Caki2 (cell line): Measurements from ENCODE around the gene MRAS. TPM values are rescaled to one million over a fixed set of nuclear protein-coding genes. Genes with fewer than 3 reads are reported as not detected.

Source experiments
- DNase-seq: peaks from one replicate; pipeline ENCODE4 v3.0.0-alpha.2; 2015; ENCODE audit warnings: low read depth
- in situ Hi-C: cut with HindIII; loops from 2 replicates; pipeline ENCODE4 v1.10.0; 2016; ENCODE audit warnings: low sequenced_read_pairs, low pct_unique_long_range_greater_than_20kb, mixed read lengths
- total RNA-seq: library from RNA; depleted of rRNA; stranded (reverse); fragments of >200 nt; shearing (Covaris generic); gene quantifications from 2 replicates; pipeline ENCODE4 v1.2.3, GENCODE V29; 2014; ENCODE audit warnings: low replicate concordance

Gene MRAS
- total RNA-seq, 1 experiment from 2014 or later: 17.3 TPM

DNA sequence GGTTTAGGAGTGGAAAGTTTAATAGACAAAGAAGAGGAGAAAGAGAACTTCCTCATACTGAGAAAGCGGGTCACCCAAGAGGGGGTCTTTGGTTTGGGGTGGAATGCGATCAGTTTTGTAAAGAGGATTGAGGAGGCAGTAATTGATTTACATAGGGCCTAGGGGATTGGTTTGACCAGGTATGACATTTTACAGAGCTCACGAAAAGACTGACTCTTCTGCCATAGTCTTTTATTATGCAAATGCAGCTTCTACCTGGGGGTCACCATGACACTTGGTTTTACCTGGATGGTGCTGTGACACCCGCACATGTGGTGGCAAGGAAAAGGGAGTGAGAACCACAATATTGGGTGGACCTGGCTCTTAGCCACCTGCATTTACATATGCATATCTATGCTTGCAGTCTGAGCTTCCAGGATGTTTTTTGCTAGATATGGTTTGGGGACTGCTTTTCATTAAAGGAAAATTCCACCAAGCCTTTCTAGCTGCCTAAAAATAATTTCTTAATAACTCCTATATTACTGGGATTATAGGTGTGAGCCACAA, 11.9 kb upstream of the MRAS start:
- no peak for DNase-seq
- in situ Hi-C loops: no loop called here

- in situ Hi-C loops: no loop called here
- DNase-seq: no peak
These were observed 10.1 kb upstream of the MRAS start for GRCh38 chr3:138338244-138338643.

- DNase-seq: no peak
- in situ Hi-C loops: no loop called here
These were observed 9.6 kb upstream of the MRAS start for GRCh38 chr3:138338811-138339210.

DNA sequence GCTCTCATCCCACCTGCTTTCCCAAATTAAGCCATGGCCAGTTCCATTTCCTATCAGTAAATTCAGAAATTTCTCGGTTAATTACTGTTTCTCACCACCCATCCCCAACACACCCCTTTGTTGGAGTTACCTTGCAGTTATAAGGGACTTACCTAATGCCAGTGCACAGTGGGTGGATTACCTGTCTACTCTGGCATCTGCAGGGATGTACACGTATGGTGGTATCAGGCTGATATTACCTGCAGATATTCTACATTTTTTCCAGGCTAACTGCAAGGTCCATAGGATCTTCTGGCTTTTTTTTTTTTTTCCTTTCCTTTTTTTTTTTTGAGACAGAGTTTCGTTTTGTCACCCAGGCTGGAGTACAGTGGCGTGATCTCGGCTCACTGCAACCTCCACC, 7.9 kb upstream of the MRAS start:
- no peak for DNase-seq
- in situ Hi-C loops: no loop called here

GRCh38 chr3:138344754-138345153, 3.6 kb upstream of the MRAS start:
- in situ Hi-C loops: no loop called here
- DNase-seq: no peak

- in situ Hi-C loops: no loop called here
- no peak for DNase-seq
These were observed 668 bp downstream of the MRAS start for GRCh38 chr3:138348754-138349739.

GRCh38 chr3:138349926-138350665, 1.7 kb downstream of the MRAS start:
- no peak for DNase-seq
- in situ Hi-C loops: no loop called here

- no peak for DNase-seq
These were observed 2.8 kb downstream of the MRAS start for GRCh38 chr3:138351151-138351550.

GRCh38 chr3:138351916-138352550, 3.7 kb downstream of the MRAS start:
- in situ Hi-C loops: no loop called here
- DNase-seq: no peak

More at GRCh38 chr3:138351151-138351550, 2.8 kb downstream of the MRAS start:
- in situ Hi-C loops: no loop called here

DNA sequence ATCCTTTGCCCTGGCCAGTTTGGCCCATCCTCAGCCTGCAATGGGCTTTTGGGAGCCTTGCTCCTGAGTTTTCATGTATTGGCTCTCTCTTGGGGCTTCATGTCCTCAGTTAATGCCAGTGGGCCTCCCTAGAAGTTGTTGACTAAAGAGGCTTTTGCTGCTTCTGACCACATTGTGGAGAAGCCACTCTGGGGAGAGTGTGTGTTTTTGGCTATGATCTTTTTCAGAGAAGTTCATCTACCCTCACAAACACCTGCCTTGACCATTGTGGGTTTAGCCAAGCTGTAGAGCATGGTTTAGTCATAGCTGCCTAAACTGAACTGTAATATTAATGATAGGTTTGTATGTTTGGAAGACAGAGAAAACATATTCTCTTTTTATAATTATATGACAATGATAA, 6.0 kb downstream of the MRAS start:
- in situ Hi-C loops: no loop called here
- DNase-seq: no peak

DNA sequence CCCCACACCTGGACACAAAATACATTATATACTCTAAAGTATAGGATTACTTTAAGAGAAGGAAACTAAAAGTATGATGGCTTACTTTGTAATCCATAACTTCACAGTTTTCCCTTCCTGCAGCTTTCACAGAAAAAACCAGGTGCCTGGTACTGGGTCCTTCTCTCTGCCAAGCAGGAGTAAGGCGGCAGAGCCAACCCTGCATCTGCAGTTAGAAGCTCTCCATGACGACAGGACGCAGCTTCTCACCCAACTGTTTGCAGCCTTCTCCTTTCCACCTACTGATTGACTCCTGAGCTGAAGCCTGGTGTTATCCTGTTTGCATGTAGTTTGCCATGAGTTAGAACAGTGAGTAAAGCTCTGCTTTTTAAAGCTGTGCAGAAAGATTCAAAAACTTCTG, 6.7 kb downstream of the MRAS start:
- in situ Hi-C loops: no loop called here
- no peak for DNase-seq

DNA sequence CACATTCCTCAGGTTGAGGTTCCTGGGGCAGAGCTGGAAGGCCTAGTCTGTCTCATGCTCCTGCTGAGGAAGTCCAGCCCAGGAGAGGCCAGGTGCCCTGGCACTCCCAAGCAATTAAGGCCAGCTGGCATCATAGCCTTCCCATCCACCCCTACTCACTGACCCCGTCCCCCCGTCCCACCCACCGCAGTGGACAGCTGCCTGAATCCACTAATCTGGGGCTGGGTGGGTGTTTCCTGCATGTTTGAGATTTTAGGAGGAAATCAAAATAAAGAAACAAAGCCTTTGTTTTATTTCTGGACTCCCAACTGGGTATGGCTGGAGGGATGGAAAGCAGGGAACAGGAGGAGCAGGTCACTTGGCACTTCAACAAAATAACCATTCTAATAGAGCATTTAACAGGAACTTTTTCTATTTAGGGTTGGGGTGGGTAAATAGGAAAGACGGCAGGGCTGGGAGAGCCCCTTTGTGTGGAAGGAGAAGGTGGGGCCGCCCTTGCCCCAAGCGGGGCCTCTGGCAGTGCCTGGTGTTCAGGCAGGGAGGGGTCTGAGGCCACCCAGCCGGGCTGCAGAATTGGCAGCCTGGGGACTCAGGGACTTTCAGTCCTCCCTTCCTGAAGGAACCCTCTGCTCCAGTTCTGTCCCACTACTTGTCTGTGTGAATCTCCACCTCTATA, 8.5 kb downstream of the MRAS start:
- in situ Hi-C loops: no loop called here
- no peak for DNase-seq

DNA sequence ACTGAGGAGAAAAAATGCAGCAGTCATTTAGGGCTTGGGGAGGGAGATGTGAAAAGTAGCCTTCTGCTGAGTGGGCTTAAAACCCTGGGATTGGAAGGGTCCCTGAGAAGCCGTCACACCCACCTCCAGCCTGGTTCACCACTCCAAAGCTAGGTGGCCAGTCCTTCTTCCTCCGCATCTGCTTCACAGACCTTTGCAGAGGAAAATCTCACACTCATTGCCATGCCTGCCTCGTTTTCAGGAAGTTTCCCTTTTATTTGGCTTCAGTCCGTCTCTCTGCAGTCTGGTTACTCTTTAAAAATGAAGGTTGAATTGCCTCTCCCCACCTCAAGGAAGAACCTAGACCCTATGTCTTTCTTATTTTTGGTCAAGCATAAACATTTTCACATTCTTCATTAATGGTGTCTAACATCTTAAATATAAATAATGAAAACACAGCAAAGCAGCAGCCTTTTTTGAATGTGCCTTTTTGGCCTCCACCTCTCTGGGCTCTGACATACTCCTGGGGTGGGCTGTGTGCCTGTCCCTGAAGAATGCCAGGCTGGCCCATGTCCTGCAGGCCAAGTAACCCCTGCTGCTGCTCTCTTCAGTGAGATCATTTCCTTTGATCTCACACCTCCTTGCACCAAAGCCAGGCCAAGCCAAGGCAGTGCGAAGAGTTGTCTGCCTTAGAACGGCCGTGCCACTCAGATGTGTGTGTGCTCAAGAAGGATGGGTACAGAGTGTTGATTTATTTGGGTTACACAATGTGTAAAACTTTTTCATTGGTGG, 11.0 kb downstream of the MRAS start:
- in situ Hi-C loops: no loop called here
- no peak for DNase-seq

GRCh38 chr3:138359919-138360868, 11.8 kb downstream of the MRAS start:
- in situ Hi-C loops: no loop called here
- no peak for DNase-seq

GRCh38 chr3:138360869-138361525, 12.6 kb downstream of the MRAS start:
- in situ Hi-C loops: no loop called here
- no peak for DNase-seq

DNA sequence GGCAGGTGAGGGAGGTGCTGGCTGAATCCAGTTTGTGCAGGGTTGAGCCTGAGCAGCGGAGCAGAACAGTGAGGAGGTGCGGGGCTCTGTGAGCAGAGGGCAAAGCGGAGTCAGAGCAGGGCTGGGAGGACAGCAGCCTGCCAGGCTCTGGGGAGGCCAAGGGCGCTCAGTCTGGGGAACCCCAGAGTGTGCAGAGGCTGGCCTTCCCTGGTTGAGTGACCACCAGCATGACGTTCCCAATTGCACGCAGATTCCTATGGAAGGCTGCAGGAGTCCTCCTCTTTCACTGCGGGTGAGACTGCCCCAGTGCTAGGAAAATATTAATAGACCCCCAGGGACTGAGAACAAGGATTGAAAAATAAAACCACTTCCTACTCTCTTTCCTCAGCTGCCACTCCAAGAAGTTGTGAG, 13.2 kb downstream of the MRAS start:
- DNase-seq: peak; percentile 87
- in situ Hi-C loops: no loop called here
